SW480 (cell line): ENCODE data around the gene PRKAA1.

Experiments
- DNase-seq: peaks from one replicate; pipeline ENCODE4 v3.0.0-alpha.2; 2016; ENCODE audit warnings: low spot score

PRKAA1 gene

DNA sequence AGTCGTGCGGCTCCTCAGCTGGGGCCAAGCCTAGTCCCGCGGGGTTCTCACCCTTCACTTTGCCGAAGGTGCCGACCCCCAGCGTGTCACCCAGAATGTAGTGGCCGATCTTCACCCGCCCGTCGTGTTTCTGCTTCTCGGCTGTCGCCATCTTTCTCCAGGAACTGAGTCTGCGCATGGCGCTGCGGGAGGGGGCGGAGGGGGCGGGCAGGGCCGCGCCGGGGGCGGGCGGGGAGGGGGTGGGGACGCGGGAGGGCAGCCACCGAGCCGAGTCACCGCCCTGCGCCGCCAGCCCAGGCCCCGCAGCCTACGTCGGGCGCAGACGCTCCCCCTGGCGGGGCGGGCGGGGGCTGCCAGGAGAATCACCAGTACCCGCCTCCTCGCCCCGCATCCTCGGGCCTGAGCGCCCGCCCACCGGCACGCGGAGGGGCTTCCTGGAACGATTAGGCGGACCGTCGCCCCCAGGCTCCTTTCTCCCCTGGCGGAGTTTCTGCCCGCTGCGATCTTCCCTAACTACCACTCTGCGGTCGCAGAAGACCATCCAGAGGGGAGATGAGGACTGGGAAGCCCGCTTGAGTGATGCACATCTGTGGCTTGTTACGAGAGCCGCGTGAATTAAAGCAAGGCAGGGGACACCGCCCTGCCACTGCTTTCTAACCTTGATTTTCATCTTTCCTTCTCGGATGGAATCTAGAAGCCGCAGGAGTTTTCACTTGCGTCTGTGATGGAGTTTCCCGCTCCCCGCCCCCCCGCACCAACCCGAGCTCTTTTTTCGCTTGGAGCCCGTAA lies at the start of gene PRKAA1:
TSS of gene PRKAA1 (minus strand) at position 363 of the 789 bp plus-strand sequence. CDS start at position 178, 185 bp downstream.
- DNase-seq, result peak; percentile 80

DNA sequence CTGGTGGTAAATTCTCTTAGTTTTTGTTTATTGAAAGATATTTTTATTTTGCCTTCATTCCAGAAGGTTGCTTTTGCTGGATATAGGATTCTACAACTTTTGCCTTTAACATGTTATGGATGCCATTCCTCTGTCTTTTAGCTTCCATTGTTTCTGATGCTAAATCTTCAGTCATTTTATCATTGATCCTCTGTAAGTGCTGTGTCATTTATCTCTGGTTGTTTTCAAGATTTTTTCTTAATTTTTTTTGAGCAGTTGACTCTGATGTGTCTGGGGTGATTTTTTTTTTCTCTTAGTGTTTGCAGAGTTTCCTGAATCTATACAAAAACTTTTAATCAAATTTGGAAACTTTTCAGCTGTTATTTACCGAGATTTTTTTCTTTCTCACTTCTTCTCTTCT lies 49.4 kb upstream of the PRKAA1 start:
- DNase-seq, result no peak

DNA sequence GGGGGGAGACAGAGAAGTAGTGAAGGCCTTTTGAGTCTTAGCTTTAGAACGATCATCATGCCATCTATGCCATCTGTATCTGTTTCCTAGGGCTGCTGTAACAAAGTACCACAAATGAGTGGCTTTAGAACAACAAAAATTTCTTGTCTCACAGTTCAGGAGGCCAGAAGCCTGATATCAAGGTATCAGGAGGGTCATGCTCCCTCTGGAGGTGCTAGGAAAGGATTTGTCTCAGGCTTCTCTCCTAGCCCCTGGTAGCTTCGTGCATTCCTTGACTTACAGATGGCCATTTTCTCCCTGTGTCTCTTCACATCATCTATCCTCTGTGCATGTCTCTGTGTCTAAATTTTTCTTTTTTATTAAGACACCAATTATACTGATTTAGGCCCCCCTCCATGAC lies 48.2 kb upstream of the PRKAA1 start:
- DNase-seq, result no peak

DNA sequence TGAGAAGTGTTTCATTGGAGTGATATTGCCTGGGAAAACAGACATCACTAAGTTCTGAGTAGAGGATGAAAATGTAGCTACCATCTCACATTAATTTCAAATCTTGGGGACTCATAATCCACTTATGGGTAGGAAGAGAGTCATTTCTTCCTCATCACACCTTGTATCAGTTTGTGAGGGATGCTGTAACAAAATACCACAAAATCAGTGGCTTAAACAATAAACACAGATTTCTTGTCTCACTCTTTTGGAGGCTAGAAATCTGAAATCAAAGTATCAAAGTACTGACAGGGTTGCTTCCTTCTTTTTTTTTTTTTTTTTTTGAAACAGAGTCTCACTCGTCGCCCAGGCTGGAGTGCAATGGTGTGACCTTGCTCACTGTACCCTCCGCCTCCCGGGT lies 46.4 kb upstream of the PRKAA1 start:
- DNase-seq, result no peak

DNA sequence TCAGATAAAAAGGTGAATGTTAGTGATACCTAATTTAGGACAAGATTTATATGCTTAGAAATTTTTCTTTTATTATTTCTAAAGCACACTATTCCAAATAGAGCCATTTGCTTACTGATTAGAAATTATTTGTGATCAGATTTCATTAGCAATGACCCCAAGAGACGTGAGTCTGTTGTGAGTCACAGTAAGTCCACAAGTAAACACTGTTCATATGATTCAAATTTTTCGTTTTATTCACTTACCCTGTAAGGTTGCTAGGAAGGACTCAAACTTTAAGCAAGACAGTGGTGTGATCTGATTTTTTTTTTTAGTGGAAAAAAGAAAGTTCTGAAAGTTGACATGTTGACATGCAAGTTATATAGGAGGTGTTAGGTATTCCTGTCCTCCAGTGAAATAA lies 44.2 kb upstream of the PRKAA1 start:
- DNase-seq, result no peak

DNA sequence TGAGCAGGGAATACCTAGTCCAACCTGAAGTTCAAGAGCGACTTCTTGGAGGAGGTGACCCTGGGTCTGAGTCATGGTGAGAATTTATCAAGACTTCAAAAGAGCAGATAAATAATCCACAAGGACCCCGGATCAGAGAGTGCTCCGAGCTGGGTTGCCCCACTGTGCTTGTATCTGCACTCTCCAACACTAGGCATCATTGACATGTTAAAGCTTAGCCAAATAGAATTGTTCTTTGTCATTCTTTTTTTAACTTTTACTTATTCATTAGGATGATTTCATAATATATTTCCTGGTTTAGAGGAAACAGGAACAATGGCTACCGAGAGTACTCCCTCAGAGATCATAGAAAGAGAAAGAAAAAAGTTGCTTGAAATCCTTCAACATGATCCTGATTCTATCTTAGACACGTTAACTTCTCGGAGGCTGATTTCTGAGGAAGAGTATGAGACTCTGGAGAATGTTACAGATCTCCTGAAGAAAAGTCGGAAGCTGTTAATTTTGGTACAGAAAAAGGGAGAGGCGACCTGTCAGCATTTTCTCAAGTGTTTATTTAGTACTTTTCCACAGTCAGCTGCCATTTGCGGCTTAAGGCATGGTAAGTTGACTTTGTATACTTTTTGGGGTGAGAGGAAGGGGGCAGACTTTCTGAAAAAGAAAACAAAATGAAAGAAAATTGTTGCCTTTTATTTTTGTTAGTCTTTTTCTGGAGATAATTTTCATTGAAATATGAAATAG lies 43.1 kb upstream of the PRKAA1 start, which contains the start of gene CARD6:
TSS of gene CARD6 (plus strand) at position 300 of the 738 bp plus-strand sequence. CDS start at position 316, 16 bp downstream.
- no peak for DNase-seq

DNA sequence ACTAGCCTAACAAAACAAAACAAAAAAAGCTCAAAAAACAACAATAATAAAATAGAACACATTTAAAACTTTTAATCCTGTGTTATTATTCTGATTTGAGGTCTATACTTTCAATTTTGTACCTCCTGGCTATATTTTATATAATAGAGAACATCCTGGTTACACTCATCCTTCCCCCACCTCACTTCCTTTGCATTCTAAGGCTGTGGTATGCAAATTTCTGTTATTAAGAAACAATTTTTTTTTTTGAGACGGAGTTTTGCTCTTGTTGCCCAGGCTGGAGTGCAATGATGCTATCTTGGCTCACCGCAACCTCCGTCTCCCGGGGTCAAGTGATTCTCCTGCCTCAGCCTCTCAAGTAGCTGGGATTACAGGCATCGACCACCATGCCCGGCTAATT lies 39.9 kb upstream of the PRKAA1 start:
- no peak for DNase-seq

DNA sequence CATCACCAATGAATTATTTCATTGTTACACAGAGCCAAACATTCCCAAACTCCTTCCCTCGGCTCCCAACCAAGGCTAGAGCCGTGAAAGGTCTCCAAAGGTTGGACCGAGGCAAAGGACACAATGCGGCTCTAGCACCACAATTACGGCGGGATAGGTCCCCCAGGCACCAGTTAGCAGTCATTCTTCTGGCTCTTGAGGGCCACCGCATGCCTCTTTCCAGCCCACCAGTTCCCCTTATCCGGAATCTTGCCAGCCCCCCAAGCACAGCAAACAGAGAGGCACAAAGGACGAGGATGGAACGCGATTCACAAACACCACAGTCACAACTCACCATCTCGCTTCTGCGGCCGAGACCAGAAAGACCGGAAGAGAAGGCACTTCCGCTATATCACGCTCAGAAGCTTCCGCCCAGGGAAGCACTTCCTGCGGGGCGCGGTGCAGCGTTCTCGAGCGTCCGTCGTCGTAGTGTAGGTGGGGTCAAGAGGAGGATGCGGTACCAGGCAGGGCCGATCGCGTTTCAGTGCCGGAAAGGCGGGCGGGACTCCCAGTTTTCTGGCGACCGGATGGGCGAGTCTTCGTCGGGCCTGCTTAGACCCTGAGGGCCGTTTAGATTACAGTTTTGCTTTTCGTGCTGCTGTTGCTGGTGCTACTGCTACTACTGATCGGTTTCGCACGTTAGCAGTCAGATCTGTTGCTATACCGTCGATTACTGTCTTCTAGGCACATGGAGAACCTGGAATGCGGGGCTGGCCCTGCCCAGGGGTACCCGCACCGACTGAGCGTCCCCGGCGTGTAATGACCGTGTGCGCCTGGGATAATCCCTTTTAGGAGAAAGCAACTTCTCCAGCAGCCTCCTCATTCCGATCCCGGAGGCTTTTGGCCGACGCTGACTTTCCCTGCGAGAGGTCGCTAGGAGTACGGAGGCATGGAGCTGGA lies 36.9 kb upstream of the PRKAA1 start, which contains the start of gene RPL37:
TSS of gene RPL37 (minus strand) at position 374 of the 939 bp plus-strand sequence. CDS start at position 337, 37 bp downstream.
- peak; percentile 96 for DNase-seq

DNA sequence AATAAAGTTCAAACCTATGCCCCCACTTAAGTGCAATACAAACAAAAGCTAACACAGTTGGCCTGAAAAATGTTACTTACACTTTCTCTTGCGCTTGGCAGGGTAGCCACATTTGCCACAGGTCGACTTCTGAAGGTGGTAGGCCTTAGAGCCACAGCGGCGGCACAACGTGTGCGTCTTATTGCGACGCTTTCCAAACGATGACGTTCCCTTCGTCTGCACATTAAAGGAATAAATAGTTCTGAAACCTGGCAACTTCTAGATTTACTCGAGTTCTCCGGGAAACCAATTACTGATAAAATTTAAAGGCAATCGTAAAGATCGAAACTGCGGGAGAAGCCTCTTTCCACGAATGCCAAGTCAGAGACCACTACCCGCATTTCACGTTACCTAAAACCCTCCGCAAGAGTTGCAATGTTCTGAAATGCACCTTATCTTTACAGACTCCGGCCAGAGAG lies 36.2 kb upstream of the PRKAA1 start:
- DNase-seq, result no peak

DNA sequence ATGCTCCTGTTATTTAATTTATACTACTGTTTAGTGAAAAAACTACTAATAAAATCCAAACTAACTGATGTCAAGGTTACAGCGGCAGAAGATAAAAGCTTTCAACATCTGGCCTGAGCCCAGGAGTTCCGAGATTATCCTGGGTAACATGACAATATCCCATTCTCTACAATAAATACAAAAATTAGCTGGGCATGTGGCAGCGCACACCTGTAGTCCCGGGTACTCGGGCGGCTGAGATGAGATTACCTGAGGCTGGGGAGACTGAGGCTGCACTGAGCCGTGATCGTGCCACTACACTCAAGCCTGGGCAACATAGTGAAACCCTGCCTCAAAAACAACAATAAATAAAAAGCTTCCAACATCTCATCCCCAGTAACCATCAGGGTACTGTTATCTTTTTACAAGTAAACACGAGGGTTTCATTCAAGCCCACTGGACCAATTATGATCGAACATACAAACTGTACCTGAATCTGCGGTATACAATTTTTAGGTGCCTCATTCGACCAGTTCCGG lies 35.6 kb upstream of the PRKAA1 start:
- DNase-seq, result no peak

DNA sequence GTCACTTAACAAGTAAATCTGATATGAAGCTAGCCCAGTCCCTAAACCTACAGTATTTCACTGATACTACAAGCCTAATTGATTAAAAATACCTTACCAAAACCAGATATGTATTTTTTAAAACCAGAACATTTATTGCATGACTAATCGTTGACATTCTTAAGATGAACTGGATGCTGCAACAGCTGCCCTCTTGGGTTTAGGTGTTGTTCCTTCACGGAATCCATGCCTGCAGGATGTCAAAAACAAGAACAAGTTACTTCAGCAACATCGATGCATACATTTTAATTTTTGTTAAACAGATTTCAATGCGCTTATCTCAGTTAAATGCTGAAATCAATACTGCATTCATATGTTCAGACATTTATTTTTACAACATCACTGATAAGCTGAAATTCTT lies 34.2 kb upstream of the PRKAA1 start:
- DNase-seq, result no peak

DNA sequence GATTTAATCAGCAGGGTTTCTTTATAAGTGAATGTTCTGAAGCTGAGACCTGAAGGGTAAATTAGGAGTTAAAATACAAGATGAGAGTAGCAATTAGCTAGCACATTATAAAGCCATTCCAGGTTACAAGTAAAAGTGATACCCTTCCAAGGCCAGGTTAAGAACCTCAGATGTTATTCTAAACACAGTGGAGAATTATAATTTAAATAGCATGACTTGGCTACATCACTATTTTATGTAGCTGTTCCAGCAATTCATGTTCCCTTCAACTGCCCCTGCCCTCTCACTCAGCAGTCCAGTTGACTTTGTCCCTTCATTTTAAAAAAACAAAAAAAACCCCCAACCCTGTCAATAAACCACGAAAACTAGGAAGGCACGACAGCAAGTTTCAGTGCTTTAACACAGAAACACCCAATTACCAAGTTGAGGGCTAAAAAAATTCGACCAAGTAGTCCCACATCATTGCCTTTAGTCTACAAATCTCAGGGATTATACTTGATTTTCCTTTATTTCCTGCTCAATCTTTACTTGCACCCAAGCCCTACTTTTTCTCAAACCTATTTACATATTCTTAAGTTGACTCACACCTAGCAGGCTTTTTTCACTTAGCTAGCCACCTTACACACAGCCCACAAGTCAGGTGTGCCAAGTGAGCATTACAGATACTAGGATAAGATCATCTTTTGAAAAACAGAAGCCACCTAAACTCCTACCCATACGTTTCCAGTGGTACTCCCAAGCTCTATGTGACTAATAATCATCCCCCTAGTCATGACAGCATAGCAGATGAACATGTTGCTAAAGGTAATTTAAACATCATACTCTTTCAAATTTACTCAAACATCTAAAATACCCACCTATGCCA lies 33.4 kb upstream of the PRKAA1 start:
- DNase-seq, result no peak

DNA sequence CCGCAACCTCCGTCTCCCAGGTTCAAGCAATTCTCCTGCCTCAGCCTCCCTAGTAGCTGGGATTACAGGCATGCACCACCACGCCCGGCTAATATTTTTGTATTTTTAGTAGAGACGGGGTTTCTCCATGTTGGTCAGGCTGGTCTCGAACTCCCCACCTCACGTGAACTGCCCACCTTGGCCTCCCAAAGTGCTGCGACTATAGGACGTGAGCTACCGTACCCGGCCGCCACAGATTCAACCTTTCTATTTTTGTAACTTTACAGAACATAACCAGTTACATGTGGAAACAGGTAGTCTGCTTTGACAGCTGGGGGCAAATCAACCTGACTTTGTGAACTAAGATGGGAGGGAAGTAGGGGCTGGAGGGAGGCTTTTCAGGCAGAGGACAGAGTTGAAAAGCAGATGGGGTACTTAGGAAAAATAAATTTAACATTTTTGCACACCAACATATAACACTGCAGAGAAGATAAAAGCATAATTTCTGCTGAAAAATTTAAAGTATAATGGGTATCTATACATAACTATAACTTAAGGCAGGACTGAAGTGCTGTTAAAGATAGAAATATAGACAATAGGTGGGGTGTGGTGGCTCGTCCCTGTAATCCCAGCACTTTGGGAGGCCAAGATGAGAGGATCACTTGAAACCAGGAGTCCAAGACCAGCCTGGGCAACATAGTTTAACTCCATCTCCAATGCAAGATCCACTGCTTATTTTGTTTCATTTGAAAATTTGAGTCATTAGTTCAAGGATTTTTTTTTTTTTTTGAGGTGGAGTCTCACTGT lies 31.8 kb upstream of the PRKAA1 start:
- DNase-seq, result no peak

DNA sequence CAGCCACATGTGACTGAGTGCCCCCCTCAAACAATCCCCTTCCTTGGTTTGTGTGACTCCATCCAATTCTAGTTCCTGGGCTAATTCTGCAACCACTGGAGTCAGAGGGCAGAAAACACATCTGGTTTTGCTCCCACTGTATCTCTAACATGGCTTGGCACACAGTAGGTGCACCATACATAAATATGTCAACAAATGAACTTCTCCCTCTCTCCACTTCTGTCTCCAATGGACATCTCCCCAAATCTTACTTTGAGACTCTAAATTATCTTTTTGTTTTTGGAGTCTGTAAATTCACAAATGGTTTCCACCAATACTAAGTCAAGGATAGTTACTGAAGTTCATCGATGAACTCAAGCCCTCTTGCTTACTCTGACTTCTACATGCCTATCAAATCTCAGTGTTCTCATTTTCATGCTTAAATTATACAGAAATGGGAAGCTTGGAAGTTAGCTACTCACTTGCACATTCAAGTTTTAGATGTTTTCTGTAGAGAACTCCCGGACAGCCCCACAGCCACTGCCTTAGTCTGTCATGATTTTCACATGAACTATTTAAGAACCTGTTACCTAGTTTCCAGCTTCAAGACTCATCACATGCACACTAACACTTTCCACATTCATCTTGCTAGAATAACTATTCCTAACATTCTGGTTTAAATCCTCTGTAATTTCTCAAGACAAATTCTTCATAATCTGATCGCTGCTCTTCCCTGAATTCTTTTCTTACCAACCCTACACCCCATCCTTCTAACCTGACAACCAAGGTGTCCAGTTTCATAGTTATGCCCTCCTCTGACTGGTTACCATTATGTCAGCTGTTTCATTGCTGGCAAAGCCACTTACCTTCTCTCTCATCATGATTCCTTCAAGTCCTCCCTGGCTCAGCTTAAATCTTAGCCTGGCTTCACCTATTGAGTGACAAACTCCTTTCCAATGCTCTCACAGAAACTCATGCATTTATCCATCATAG lies 30.8 kb upstream of the PRKAA1 start:
- DNase-seq, result no peak

DNA sequence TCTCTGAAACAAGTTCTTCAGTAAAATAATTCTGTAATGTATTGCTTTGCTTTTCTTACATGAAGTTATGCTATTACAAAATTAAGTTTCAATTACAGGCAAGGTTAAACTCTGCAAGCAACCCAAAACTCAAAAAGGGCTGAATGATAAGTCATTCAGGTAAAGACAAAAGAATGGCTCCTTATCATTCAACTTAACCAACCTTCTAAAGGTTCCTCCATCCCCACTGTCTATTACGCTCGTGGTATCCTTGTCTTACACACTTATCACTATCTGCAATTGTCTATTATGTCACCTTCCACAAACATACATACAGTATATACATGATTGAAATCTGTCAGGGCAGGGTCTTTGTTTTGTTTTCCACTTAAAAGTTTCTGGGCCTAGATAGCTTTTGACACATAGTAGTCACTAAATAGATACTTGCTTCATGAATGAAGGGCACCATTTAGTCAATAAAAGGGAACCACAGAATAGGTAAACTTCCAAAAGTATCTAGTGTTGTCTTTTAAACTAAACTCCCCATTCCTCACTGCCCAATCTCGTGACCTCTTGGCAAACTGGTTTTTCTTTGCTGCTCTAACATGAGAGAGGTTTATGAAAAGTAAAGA lies 30.0 kb upstream of the PRKAA1 start:
- no peak for DNase-seq

DNA sequence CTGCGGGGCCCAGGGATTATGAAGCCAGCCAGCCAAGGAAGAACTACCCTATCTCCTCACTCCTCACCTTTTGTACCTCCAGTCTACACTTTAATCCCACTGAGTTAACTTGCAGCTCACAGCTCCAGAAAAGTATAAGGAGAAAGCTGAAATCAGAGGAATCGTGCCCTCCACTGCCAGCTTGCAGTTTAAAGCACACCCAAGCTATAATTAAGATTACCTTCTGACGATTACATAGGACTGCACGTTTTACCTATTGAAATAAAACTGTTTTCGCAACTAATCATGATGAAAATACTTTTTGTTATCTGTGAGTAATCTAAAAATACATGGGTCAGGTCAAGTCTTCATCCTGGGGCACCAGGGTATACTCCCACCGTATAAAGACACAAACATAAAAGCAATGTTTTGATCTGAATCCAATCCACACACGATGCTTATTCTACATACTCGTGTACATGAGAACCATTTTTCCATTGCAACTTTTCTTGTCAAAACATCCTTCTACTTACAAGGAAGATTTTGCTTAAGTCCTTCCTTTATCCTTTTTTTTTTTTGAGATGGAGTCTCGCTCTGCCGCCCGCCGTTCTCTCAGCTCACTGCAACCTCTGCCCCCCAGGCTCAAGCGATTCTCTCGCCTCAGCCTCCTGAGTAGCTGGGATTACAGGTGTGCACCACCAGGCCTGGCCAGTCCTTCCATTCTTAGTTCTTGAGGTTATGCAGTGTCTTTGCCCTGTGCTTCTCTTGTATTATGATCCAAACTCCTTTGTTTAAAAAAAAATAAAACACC lies 29.2 kb upstream of the PRKAA1 start:
- no peak for DNase-seq

DNA sequence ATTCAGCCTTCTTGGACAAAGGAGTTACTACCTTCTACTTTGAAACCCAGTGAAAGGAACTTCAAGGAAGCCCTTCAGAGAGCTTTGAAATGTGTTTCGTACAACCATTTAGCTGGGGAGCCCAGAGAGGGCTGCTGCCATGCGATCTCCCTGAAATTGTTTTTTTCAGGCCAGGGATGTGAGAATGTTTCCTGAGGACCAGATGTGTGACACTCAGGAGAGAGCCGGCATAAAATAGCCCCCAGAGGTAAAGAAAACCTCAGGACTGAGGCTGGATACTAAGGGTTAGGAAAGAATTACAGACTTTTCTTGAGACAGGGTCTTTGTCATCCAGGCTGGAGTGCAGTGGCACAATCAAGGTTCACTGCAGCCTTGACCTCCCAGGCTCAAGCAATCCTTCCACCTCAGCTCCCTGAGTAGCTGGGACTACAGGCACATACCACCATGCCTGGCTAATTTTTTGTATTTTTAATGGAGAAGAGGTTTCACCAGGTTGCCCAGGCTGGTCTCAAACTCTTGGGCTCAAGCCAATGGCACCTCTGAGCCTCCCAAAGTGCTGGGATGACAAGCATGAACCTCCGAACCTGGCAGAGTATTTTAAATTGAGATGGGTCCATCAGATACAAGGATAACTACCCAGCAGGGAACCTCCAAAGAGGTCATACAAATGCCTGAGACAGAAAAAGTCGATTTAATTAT lies 28.5 kb upstream of the PRKAA1 start:
- DNase-seq, result no peak
